K562 (cell line): ENCODE results near the gene CTIF. TPM values are rescaled to one million over a fixed set of nuclear protein-coding genes. Genes with fewer than 3 reads are reported as not detected.

Source experiments
- ATAC-seq: fragments of 200-7000 bp; cut with Tn5 transposase; 3 replicates; pipeline ENCODE4 v1.9.1; 2020; ENCODE audit warnings: moderate library complexity
- BruUV-seq: library from RNA; stranded (reverse); fragments of 400-500 nt; replicated peaks from 2 replicates; lab custom pipeline; 2021; lab: Mats Ljungman, UMichigan
- CTCF ChIA-PET: fragments of 300-600 bp; formaldehyde crosslinking; extraction: SDS; loops from one replicate; lab custom pipeline; 2021; ENCODE audit warnings: low intra/inter-chr PET ratio; lab: Yijun Ruan, JAX
- POLR2A ChIA-PET: fragments of 300-600, 350-650 bp; sonication (Branson Sonifier 250); formaldehyde crosslinking; extraction: SDS; loops from one replicate; lab custom pipeline; 2021; ENCODE audit warnings: antibody characterized with exemption, inconsistent platforms; lab: Yijun Ruan, JAX
- DNase-seq, 4 experiments: peaks; one replicate each; pipeline versions ENCODE4 v3.0.0 to v3.0.0-alpha.2; 2011 to 2018; ENCODE audit warnings: low spot score in 3 of 4, mixed read lengths in 3 of 4; ENCODE audit errors: extremely low read depth in 1 of 4
- FAIRE-seq: peaks from 2 replicates; lab custom pipeline; 2011; peaks lifted over from hg19 to GRCh38; lab: Jason Lieb, UNC
- H2AFZ ChIP-seq: 2 replicates; pipeline ENCODE4 v1.6.0; 2011; ENCODE audit warnings: low read depth, low read length, control low read depth, inconsistent platforms
- H3K27ac ChIP-seq: fragments of 200-600 bp; 3 replicates; pipeline ENCODE4 v1.8.0; 2011; ENCODE audit warnings: low read depth, mild to moderate bottlenecking, control low read depth, inconsistent platforms, low read length, moderate library complexity, mixed read lengths; ENCODE audit errors: extremely low read depth
- H3K27me3 ChIP-seq, 2 experiments: fragments of 300-600 bp in 1 of 2; 2 replicates in 1 of 2; 3 replicates in 1 of 2; pipeline versions ENCODE4 v1.6.0 to v1.8.0; 2011; ENCODE audit warnings: inconsistent platforms in 2 of 2, low read length in 2 of 2, mild to moderate bottlenecking in 1 of 2, mixed read lengths in 1 of 2, moderate library complexity in 1 of 2; ENCODE audit not compliant: control insufficient read depth in 2 of 2, insufficient read depth in 2 of 2
- H3K36me3 ChIP-seq: fragments of 300-600 bp; 3 replicates; pipeline ENCODE4 v1.8.0; 2011; ENCODE audit warnings: mild to moderate bottlenecking, low read length, inconsistent platforms; ENCODE audit not compliant: control insufficient read depth, insufficient read depth
- H3K4me1 ChIP-seq, 2 experiments: fragments of 200-600 bp in 1 of 2; replicated peaks in 1 of 2; 2 replicates in 1 of 2; 3 replicates in 1 of 2; pipeline versions ENCODE4 v1.5.1 to v1.8.0; 2011; ENCODE audit warnings: inconsistent platforms in 2 of 2, low read length in 2 of 2, mild to moderate bottlenecking in 1 of 2, mixed read lengths in 1 of 2, moderate library complexity in 1 of 2; ENCODE audit not compliant: control insufficient read depth in 2 of 2, insufficient read depth in 2 of 2
- H3K4me2 ChIP-seq: 2 replicates; pipeline ENCODE4 v1.6.1; 2011; ENCODE audit warnings: low read length, control low read depth, inconsistent platforms, mixed read lengths; ENCODE audit not compliant: insufficient read depth
- H3K4me3 ChIP-seq: fragments of 200-600 bp; sonication (generic), shearing (Covaris generic); 2 replicates; pipeline ENCODE4 v1.5.1; 2016; ENCODE audit warnings: control low read depth, inconsistent platforms
- H3K79me2 ChIP-seq: fragments of 200-600 bp; 3 replicates; pipeline ENCODE4 v1.8.0; 2011; ENCODE audit warnings: low read length, inconsistent platforms; ENCODE audit not compliant: control insufficient read depth, insufficient read depth
- H3K9ac ChIP-seq, 2 experiments: 2 replicates each; pipeline versions ENCODE4 v1.6.0 to v1.6.1; 2011; ENCODE audit warnings: low read depth in 2 of 2, low read length in 2 of 2, control low read depth in 1 of 2, inconsistent platforms in 1 of 2, mild to moderate bottlenecking in 1 of 2, mixed read lengths in 1 of 2; ENCODE audit not compliant: insufficient read depth in 1 of 2
- H3K9me1 ChIP-seq: one replicate; pipeline ENCODE4 v1.6.0; 2011; ENCODE audit warnings: inconsistent platforms, mild to moderate bottlenecking, low read length, moderate library complexity; ENCODE audit not compliant: control insufficient read depth, insufficient read depth
- H3K9me3 ChIP-seq: replicated peaks from 2 replicates; pipeline ENCODE4 v1.5.1; 2011; ENCODE audit warnings: low read depth, low read length, inconsistent platforms; ENCODE audit not compliant: control insufficient read depth, insufficient read depth
- H4K20me1 ChIP-seq: replicated peaks from 2 replicates; pipeline ENCODE4 v1.6.1; 2011; ENCODE audit warnings: low read length, inconsistent platforms, mixed read lengths; ENCODE audit not compliant: control insufficient read depth, insufficient read depth
- DPF2 ChIP-seq: fragments of 450-650 bp; IDR thresholded peaks from 2 replicates; pipeline ENCODE4 v1.6.1; 2016
- ELF4 ChIP-seq: fragments of 450-650 bp; formaldehyde crosslinking; IDR thresholded peaks from 2 replicates; pipeline ENCODE4 v1.4.0; 2022; ENCODE audit warnings: missing genetic modification characterization
- HCFC1 ChIP-seq: IDR thresholded peaks from 2 replicates; pipeline ENCODE4 v1.6.1; 2012; ENCODE audit warnings: low read depth, low read length, improper control_type of control experiment
- HSF4 ChIP-seq: fragments of 250-450 bp; sonication (Bioruptor Pico); IDR thresholded peaks from 2 replicates; pipeline ENCODE4 v2.1.2; 2022; ENCODE audit warnings: mild to moderate bottlenecking, moderate library complexity, borderline replicate concordance
- MBD1 ChIP-seq: fragments of 250-450 bp; sonication (Bioruptor Pico); IDR thresholded peaks from 2 replicates; pipeline ENCODE4 v1.8.0; 2022; ENCODE audit warnings: inconsistent platforms
- NCOA2 ChIP-seq, 2 experiments: fragments of 450-650 bp; IDR thresholded peaks; 2 replicates each; pipeline ENCODE4 v1.6.1; 2018; ENCODE audit warnings: mild to moderate bottlenecking in 2 of 2, moderate library complexity in 1 of 2; ENCODE audit not compliant: partially characterized antibody in 2 of 2
- POLR2AphosphoS2 ChIP-seq: IDR thresholded peaks from 2 replicates; pipeline ENCODE4 v1.6.1; 2012; ENCODE audit warnings: low read length, improper control_type of control experiment
- SETDB1 ChIP-seq: IDR thresholded peaks from one replicate; pipeline ENCODE4 v1.6.1; 2012; ENCODE audit warnings: low read length, control low read depth, inconsistent platforms
- SRF ChIP-seq, 2 experiments: fragments of 250-450, 450-650 bp in 1 of 2; sonication (Bioruptor Pico) in 1 of 2; sonication (generic) in 1 of 2; formaldehyde crosslinking; IDR thresholded peaks; 2 replicates each; pipeline versions ENCODE4 v1.5.0 to v1.5.1; 2020 to 2022; ENCODE audit warnings: mild to moderate bottlenecking in 1 of 2, missing genetic modification reagents in 1 of 2
- TAF15 ChIP-seq: fragments of 200-400 bp; formaldehyde crosslinking; IDR thresholded peaks from 2 replicates; pipeline ENCODE4 v1.6.1; 2017; ENCODE audit warnings: mild to moderate bottlenecking, low read depth, low read length, moderate library complexity
- TBL1XR1 ChIP-seq, 2 experiments: IDR thresholded peaks; 2 replicates each; pipeline ENCODE4 v1.6.1; 2012; ENCODE audit warnings: improper control_type of control experiment in 2 of 2, low read length in 2 of 2, mild to moderate bottlenecking in 1 of 2
- TOE1 ChIP-seq, 2 experiments: fragments of 450-650 bp in 1 of 2; sonication (generic) in 1 of 2; formaldehyde crosslinking in 1 of 2; IDR thresholded peaks; 2 replicates each; pipeline versions ENCODE4 v1.7.1 to v1.8.0; 2016 to 2022; ENCODE audit warnings: borderline replicate concordance in 2 of 2, mild to moderate bottlenecking in 2 of 2, antibody characterized with exemption in 1 of 2, inconsistent platforms in 1 of 2, low read depth in 1 of 2, missing genetic modification reagents in 1 of 2, moderate library complexity in 1 of 2
- WHSC1 ChIP-seq: IDR thresholded peaks from one replicate; pipeline ENCODE4 v1.6.1; 2012; ENCODE audit warnings: low read length, control low read depth, inconsistent platforms
- ZBTB43 ChIP-seq: sonication (generic); formaldehyde crosslinking; IDR thresholded peaks from 2 replicates; pipeline ENCODE4 v1.8.0; 2023; ENCODE audit warnings: mild to moderate bottlenecking, missing genetic modification reagents
- ZFX ChIP-seq: sonication (generic); formaldehyde crosslinking; IDR thresholded peaks from 2 replicates; pipeline ENCODE4 v1.8.0; 2022; ENCODE audit warnings: mild to moderate bottlenecking, missing genetic modification reagents, moderate library complexity
- ZNF282 ChIP-seq: sonication (generic); formaldehyde crosslinking; IDR thresholded peaks from 2 replicates; pipeline ENCODE4 v1.8.1; 2023; ENCODE audit warnings: missing genetic modification reagents
- ZNF324 ChIP-seq: fragments of 250-450 bp; sonication (Bioruptor Pico); IDR thresholded peaks from 2 replicates; pipeline ENCODE4 v1.4.0; 2020; ENCODE audit warnings: mild to moderate bottlenecking
- WGBS: fragments of 100-300 bp; shearing (Covaris generic); methylation state at CpG from one replicate; pipeline ENCODE4 v1.1.6; 2016; ENCODE audit warnings: low coverage, mixed read lengths; ENCODE audit not compliant: insufficient coverage; ENCODE audit errors: missing lambda C conversion rate; 5-methylcytosine and 5-hydroxymethylcytosine counted together
- in situ Hi-C: fragments of 300-500 bp; cut with MboI; formaldehyde crosslinking; loops from 4 replicates; pipeline ENCODE4 v1.15.0; 2018; ENCODE audit warnings: inconsistent platforms, mixed read lengths
- intact Hi-C: fragments of 100-400 bp; cut with micrococcal nuclease; formaldehyde crosslinking; loops from 2 replicates; pipeline ENCODE4 v1.14.2; 2022
- polyA plus RNA-seq, 8 experiments: library from polyadenylated mRNA; depleted of rRNA in 4 of 8; stranded (reverse) in 5 of 8; unstranded in 3 of 8; fragments of >200 nt; fragmentation: Nextera tagmentation in 2 of 8; fragmentation: Illumina TruSeq in 1 of 8; extraction: Ambion mirVana in 2 of 8; extraction: Trizol in 1 of 8; gene quantifications; 2 replicates each; pipeline versions ENCODE4 v1.2.1 to v1.2.3, GENCODE V29; 2011 to 2014; ENCODE audit warnings: inconsistent platforms in 1 of 8, missing spikeins in 1 of 8
- total RNA-seq, 7 experiments: library from RNA; depleted of rRNA in 6 of 7; stranded (reverse); fragments of >200 nt in 6 of 7; fragmentation: Illumina TruSeq in 2 of 7; extraction: Trizol in 2 of 7; gene quantifications; 2 replicates each; pipeline versions ENCODE4 v1.2.1 to v1.2.3, GENCODE V29; 2011 to 2021; ENCODE audit warnings: low replicate concordance in 1 of 7

Gene CTIF
- total and polyA plus RNA-seq, 9 of the 15 experiments (the other 6 are each of a cell fraction or from before 2014, with no cell fraction given), result 0.17 to 11.5 (median 2.2) TPM

GRCh38 chr18:48583573-48583972 lies 44.7 kb downstream of the CTIF start:
- no peak for TF ChIP-seq WHSC1
- no peak for TF ChIP-seq ELF4 (CRISPR knock-in tag)
- TF ChIP-seq MBD1 (CRISPR knock-in tag), result no peak
- TF ChIP-seq ZBTB43 (CRISPR knock-in tag), result no peak
- TF ChIP-seq HSF4 (CRISPR knock-in tag), result no peak
- no peak for TF ChIP-seq DPF2
- no peak for TF ChIP-seq TOE1 (IDR thresholded peaks at IDR 0.05; ENCODE audit: borderline replicate concordance)
- TF ChIP-seq TOE1 (CRISPR knock-in tag; IDR thresholded peaks at IDR 0.05; ENCODE audit: borderline replicate concordance, low read depth), result no peak
- no peak for TF ChIP-seq NCOA2 (IDR thresholded peaks at IDR 0.05; ENCODE audit: partially characterized antibody in 2 of 2)
- no peak for TF ChIP-seq POLR2AphosphoS2
- TF ChIP-seq ZNF324 (CRISPR knock-in tag), result no peak
- TF ChIP-seq SETDB1, result no peak
- no peak for TF ChIP-seq TAF15
- no peak for TF ChIP-seq TBL1XR1 (IDR thresholded peaks at IDR 0.05; ENCODE audit: low read length in 2 of 2)
- no peak for TF ChIP-seq ZNF282 (CRISPR knock-in tag)
- no peak for TF ChIP-seq HCFC1
- TF ChIP-seq ZFX (CRISPR knock-in tag), result no peak
- TF ChIP-seq SRF (CRISPR knock-in tag; IDR thresholded peaks at IDR 0.05), result no peak
- CTCF ChIA-PET, result no interaction called here
- H3K9me3 ChIP-seq, result no peaks in the 10 kb centered on the region
- ATAC-seq (no peak), FAIRE-seq (no peak), DNase-seq (no peak)
- no peaks in the 10 kb centered on the region for H3K9me1 ChIP-seq
- H3K4me1 ChIP-seq, result no peaks in the 10 kb centered on the region; a peak in 1 of 5 replicates
- no peak overlapping the region for H3K4me2 ChIP-seq
- no peaks in the 10 kb centered on the region for H3K27me3 ChIP-seq
- BruUV-seq, result no TSS peak
- no peak overlapping the region for H3K4me3 ChIP-seq
- no peak overlapping the region for H3K9ac ChIP-seq
- H3K27ac ChIP-seq, result no peak overlapping the region
- WGBS, result 49% methylated on average over 5 of the region's 5 CpGs
- peaks cover 18% of the 10 kb centered on the region; the same call in 1 of the 2 replicates for H4K20me1 ChIP-seq
- H3K79me2 ChIP-seq, result no peaks in the 10 kb centered on the region
- intact Hi-C loops, result no loop called here
- POLR2A ChIA-PET, result no interaction called here
- no peak overlapping the region for H2AFZ ChIP-seq
- in situ Hi-C loops, result no loop called here
- no peaks in the 10 kb centered on the region for H3K36me3 ChIP-seq
